Measurements from ENCODE around the gene ARHGAP15.

GRCh38 chr2:143205106-143205764 lies 76.0 kb downstream of the ARHGAP15 start:
- TF ChIP-seq CTCF (IDR thresholded peaks at IDR 0.05): no peak
- no peak for TF ChIP-seq POLR2A (IDR thresholded peaks at IDR 0.05)
- no peak for TF ChIP-seq EP300 (IDR thresholded peaks at IDR 0.05)
